H9 (cell line): ENCODE data around the gene POLA1. TPM values are rescaled to one million over a fixed set of nuclear protein-coding genes. Genes with fewer than 3 reads are reported as not detected.
A peak's percentile ranks its signal among the peaks of the same experiment; 100 is the strongest.

ENCODE experiments used
- DNase-seq: peaks from one replicate; pipeline ENCODE4 v3.0.0-alpha.2; 2017
- H2AFZ ChIP-seq: one replicate; pipeline ENCODE4 v1.6.1; 2013; ENCODE audit warnings: mild to moderate bottlenecking, low read length, control low read depth, moderate library complexity
- H2AK5ac ChIP-seq: 2 replicates; pipeline ENCODE4 v1.6.1; 2013; ENCODE audit warnings: low read length, control low read depth, mixed read lengths; ENCODE audit not compliant: insufficient read length
- H2BK120ac ChIP-seq: one replicate; pipeline ENCODE4 v1.6.1; 2013; ENCODE audit warnings: low read depth, mild to moderate bottlenecking, low read length, control low read depth, inconsistent platforms; ENCODE audit not compliant: poor library complexity, severe bottlenecking
- H2BK12ac ChIP-seq: 2 replicates; pipeline ENCODE4 v1.6.1; 2013; ENCODE audit warnings: low read length, control low read depth, mixed read lengths, low read depth; ENCODE audit not compliant: insufficient read length
- H2BK15ac ChIP-seq: 2 replicates; pipeline ENCODE4 v1.6.1; 2013; ENCODE audit warnings: low read depth, low read length, control low read depth
- H2BK20ac ChIP-seq: one replicate; pipeline ENCODE4 v1.6.1; 2013; ENCODE audit warnings: low read depth, mild to moderate bottlenecking, low read length, control low read depth, inconsistent platforms; ENCODE audit not compliant: poor library complexity, severe bottlenecking
- H2BK5ac ChIP-seq: 2 replicates; pipeline ENCODE4 v1.6.1; 2013; ENCODE audit warnings: low read length, control low read depth, mixed read lengths; ENCODE audit not compliant: insufficient read length
- H3K14ac ChIP-seq: 2 replicates; pipeline ENCODE4 v1.6.1; 2013; ENCODE audit warnings: low read length, control low read depth; ENCODE audit not compliant: insufficient read depth
- H3K18ac ChIP-seq: 2 replicates; pipeline ENCODE4 v1.6.1; 2013; ENCODE audit warnings: low read depth, mild to moderate bottlenecking, mixed read lengths, low read length, control low read depth; ENCODE audit not compliant: insufficient read length
- H3K23ac ChIP-seq: 2 replicates; pipeline ENCODE4 v1.6.1; 2013; ENCODE audit warnings: low read length, control low read depth, mixed read lengths, low read depth; ENCODE audit not compliant: insufficient read length
- H3K23me2 ChIP-seq: 2 replicates; pipeline ENCODE4 v1.6.1; 2013; ENCODE audit warnings: low read depth, mild to moderate bottlenecking, mixed read lengths, low read length, control low read depth; ENCODE audit not compliant: insufficient read length, poor library complexity, severe bottlenecking
- H3K27ac ChIP-seq: 2 replicates; pipeline ENCODE4 v1.5.1; 2013; ENCODE audit warnings: low read length, control low read depth, mixed read lengths, low read depth; ENCODE audit not compliant: insufficient read length
- H3K27me3 ChIP-seq: 2 replicates; pipeline ENCODE4 v1.6.1; 2013; ENCODE audit warnings: low read length, control low read depth, inconsistent platforms; ENCODE audit not compliant: insufficient read depth
- H3K4ac ChIP-seq: 2 replicates; pipeline ENCODE4 v1.6.1; 2013; ENCODE audit warnings: low read depth, mild to moderate bottlenecking, control low read depth, inconsistent platforms, low read length, moderate library complexity
- H3K4me1 ChIP-seq: 2 replicates; pipeline ENCODE4 v1.6.1; 2013; ENCODE audit warnings: low read length, control low read depth, inconsistent platforms; ENCODE audit not compliant: insufficient read depth
- H3K4me2 ChIP-seq: 2 replicates; pipeline ENCODE4 v1.6.1; 2013; ENCODE audit warnings: low read length, control low read depth, mixed read lengths; ENCODE audit not compliant: insufficient read length, insufficient read depth
- H3K56ac ChIP-seq: 2 replicates; pipeline ENCODE4 v1.6.1; 2013; ENCODE audit warnings: low read depth, mild to moderate bottlenecking, mixed read lengths, low read length, control low read depth; ENCODE audit not compliant: insufficient read length
- H3K79me1 ChIP-seq: 2 replicates; pipeline ENCODE4 v1.6.1; 2013; ENCODE audit warnings: low read depth, mild to moderate bottlenecking, moderate library complexity, low read length, control low read depth, inconsistent platforms; ENCODE audit not compliant: insufficient read depth, poor library complexity, severe bottlenecking
- H3K79me2 ChIP-seq: 2 replicates; pipeline ENCODE4 v1.6.1; 2013; ENCODE audit warnings: low read length, control low read depth, inconsistent platforms; ENCODE audit not compliant: insufficient read depth
- H3K9ac ChIP-seq: 2 replicates; pipeline ENCODE4 v1.6.1; 2013; ENCODE audit warnings: low read length, control low read depth, mixed read lengths; ENCODE audit not compliant: insufficient read length; ENCODE audit errors: extremely low read depth
- H3K9me3 ChIP-seq: one replicate; pipeline ENCODE4 v1.6.1; 2013; ENCODE audit warnings: low read depth, low read length, inconsistent platforms; ENCODE audit not compliant: control insufficient read depth
- H3T11ph ChIP-seq: one replicate; pipeline ENCODE4 v1.6.1; 2013; ENCODE audit warnings: mild to moderate bottlenecking, low read length, control low read depth, inconsistent platforms
- H4K20me1 ChIP-seq: one replicate; pipeline ENCODE4 v1.6.1; 2013; ENCODE audit not compliant: control insufficient read depth, insufficient read length, insufficient read depth
- H4K5ac ChIP-seq: 2 replicates; pipeline ENCODE4 v1.6.1; 2013; ENCODE audit warnings: low read depth, mild to moderate bottlenecking, mixed read lengths, low read length, control low read depth; ENCODE audit not compliant: insufficient read length
- H4K8ac ChIP-seq: replicated peaks from 2 replicates; pipeline ENCODE4 v1.6.1; 2013; ENCODE audit warnings: low read length, control low read depth, mixed read lengths, low read depth; ENCODE audit not compliant: insufficient read length
- H4K91ac ChIP-seq: 2 replicates; pipeline ENCODE4 v1.6.1; 2013; ENCODE audit warnings: low read depth, mild to moderate bottlenecking, moderate library complexity, mixed read lengths, low read length, control low read depth; ENCODE audit not compliant: insufficient read length
- H3K27ac Mint-ChIP-seq, 3 experiments: 2 replicates in 2 of 3; 3 replicates in 1 of 3; pipeline ENCODE4 v1.8.0; 2020 to 2021; ENCODE audit warnings: mixed read lengths in 3 of 3, mild to moderate bottlenecking in 1 of 3, moderate library complexity in 1 of 3
- H3K27me3 Mint-ChIP-seq: 2 replicates; pipeline ENCODE4 v1.8.0; 2021; ENCODE audit warnings: low read depth, mild to moderate bottlenecking, moderate library complexity, mixed read lengths
- H3K36me3 Mint-ChIP-seq, 3 experiments: 2 replicates in 2 of 3; 3 replicates in 1 of 3; pipeline ENCODE4 v1.8.0; 2020 to 2021; ENCODE audit warnings: low read depth in 3 of 3, mixed read lengths in 3 of 3; ENCODE audit not compliant: insufficient read depth in 1 of 3
- H3K4me1 Mint-ChIP-seq, 2 experiments: 2 replicates each; pipeline ENCODE4 v1.8.0; 2020; ENCODE audit warnings: mixed read lengths in 2 of 2
- H3K4me3 Mint-ChIP-seq, 2 experiments: 2 replicates in 1 of 2; 3 replicates in 1 of 2; pipeline ENCODE4 v1.8.0; 2020 to 2021; ENCODE audit warnings: mild to moderate bottlenecking in 2 of 2, mixed read lengths in 2 of 2, moderate library complexity in 1 of 2
- H3K9me3 Mint-ChIP-seq, 2 experiments: 2 replicates in 1 of 2; 3 replicates in 1 of 2; pipeline ENCODE4 v1.8.0; 2020; ENCODE audit warnings: mild to moderate bottlenecking in 2 of 2, mixed read lengths in 2 of 2, moderate library complexity in 1 of 2
- WGBS: extraction: QIAGEN DNeasy Blood & Tissue Kit; methylation state at CpG from one replicate; pipeline ENCODE4 v1.1.7; 2013; ENCODE audit warnings: missing lambda C conversion rate, low lambda C conversion rate, mixed read lengths; ENCODE audit not compliant: insufficient read length; ENCODE audit errors: extremely low coverage; 5-methylcytosine and 5-hydroxymethylcytosine counted together
- total RNA-seq: library from RNA; stranded (reverse); gene quantifications from 2 replicates; pipeline ENCODE4 v1.2.1, GENCODE V29; 2021
- TF ChIP-seq, protein P1 (sequence below): fragments of 200-600 bp; sonication (generic); conservative IDR thresholded peaks from 3 replicates; pipeline ENCODE4 v1.8.0; 2021; ENCODE audit warnings: antibody characterized with exemption, mild to moderate bottlenecking

Gene POLA1
- total RNA-seq, 1 experiment from 2014 or later, result 60.2 TPM

DNA sequence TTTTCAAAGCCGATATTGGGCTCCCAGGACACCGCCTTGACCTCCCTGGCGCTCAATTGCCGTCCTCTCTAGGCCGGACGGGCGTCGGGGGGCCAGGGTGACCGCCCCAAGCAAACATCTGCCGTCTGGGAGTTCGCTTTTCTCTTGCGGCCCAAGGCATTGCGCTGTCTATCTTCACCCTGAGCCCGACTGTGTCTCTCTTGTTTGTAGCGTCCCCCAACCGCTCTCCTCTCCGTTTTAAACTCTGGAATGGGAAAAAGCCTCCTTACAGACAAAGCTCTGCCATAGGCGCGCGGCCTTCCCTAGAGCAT, 322.6 kb downstream of the POLA1 start:
- no peak overlapping the region for H4K91ac ChIP-seq
- no CpG with 5 or more reads among the region's 20 CpGs for WGBS
- H3T11ph ChIP-seq, result no peak overlapping the region
- no peak overlapping the region for H2BK12ac ChIP-seq
- H2BK120ac ChIP-seq, result no peak overlapping the region
- peaks cover 86% of the 10 kb centered on the region for H3K27me3 ChIP-seq
- DNase-seq, result no peak
- no peak overlapping the region for H3K27ac ChIP-seq
- no peaks in the 10 kb centered on the region for H3K79me2 ChIP-seq
- no peak overlapping the region for H2AFZ ChIP-seq
- no peaks in the 10 kb centered on the region for H3K79me1 ChIP-seq
- no peak overlapping the region for H3K56ac ChIP-seq
- no peak overlapping the region for H4K8ac ChIP-seq
- no peak overlapping the region for H3K18ac ChIP-seq
- no peak overlapping the region for H2AK5ac ChIP-seq
- no peaks in the 10 kb centered on the region for H4K20me1 ChIP-seq
- TF ChIP-seq, protein P1, sequence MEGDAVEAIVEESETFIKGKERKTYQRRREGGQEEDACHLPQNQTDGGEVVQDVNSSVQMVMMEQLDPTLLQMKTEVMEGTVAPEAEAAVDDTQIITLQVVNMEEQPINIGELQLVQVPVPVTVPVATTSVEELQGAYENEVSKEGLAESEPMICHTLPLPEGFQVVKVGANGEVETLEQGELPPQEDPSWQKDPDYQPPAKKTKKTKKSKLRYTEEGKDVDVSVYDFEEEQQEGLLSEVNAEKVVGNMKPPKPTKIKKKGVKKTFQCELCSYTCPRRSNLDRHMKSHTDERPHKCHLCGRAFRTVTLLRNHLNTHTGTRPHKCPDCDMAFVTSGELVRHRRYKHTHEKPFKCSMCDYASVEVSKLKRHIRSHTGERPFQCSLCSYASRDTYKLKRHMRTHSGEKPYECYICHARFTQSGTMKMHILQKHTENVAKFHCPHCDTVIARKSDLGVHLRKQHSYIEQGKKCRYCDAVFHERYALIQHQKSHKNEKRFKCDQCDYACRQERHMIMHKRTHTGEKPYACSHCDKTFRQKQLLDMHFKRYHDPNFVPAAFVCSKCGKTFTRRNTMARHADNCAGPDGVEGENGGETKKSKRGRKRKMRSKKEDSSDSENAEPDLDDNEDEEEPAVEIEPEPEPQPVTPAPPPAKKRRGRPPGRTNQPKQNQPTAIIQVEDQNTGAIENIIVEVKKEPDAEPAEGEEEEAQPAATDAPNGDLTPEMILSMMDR, result no peak
- no peak overlapping the region for H4K5ac ChIP-seq
- no peaks in the 10 kb centered on the region for H3K9me3 ChIP-seq
- no peaks in the 10 kb centered on the region; the same call in 1 of the 2 replicates for H3K4me1 ChIP-seq
- no peak overlapping the region for H3K4ac ChIP-seq
- no peak overlapping the region for H3K14ac ChIP-seq
- H2BK20ac ChIP-seq, result no peak overlapping the region
- Mint-ChIP-seq H3K27ac (no peak overlapping the region), H3K4me3 (peak overlapping the region; percentile 6 to 82; a peak in 3 of 5 replicates), H3K9me3 (peaks cover 2 to 4% of the 10 kb centered on the region in 2 experiments; a peak in 3 of 5 replicates), H3K27me3 (peaks cover 97% of the 10 kb centered on the region), H3K36me3 (no peaks in the 10 kb centered on the region), H3K4me1 (peaks cover 47 to 76% of the 10 kb centered on the region in 2 experiments)
- H3K23ac ChIP-seq, result no peak overlapping the region
- H3K23me2 ChIP-seq, result peaks cover 31% of the 10 kb centered on the region
- H3K4me2 ChIP-seq, result peak overlapping the region; percentile 70
- no peak overlapping the region for H3K9ac ChIP-seq
- no peak overlapping the region for H2BK5ac ChIP-seq
- H2BK15ac ChIP-seq, result no peak overlapping the region
